ENCODE measurements around the gene FEV.

- TF ChIP-seq POLR2A (IDR thresholded peaks at IDR 0.05) (no peak), CTCF (IDR thresholded peaks at IDR 0.05) (no peak), POLR2AphosphoS5 (IDR thresholded peaks at IDR 0.05) (no peak)
Measured at GRCh38 chr2:218983934-218984238, 1.1 kb downstream of the FEV start.

Measured in prostate gland (tissue), 2 donors.